ENCODE data around the gene RHBDF1.

RHBDF1 gene

DNA sequence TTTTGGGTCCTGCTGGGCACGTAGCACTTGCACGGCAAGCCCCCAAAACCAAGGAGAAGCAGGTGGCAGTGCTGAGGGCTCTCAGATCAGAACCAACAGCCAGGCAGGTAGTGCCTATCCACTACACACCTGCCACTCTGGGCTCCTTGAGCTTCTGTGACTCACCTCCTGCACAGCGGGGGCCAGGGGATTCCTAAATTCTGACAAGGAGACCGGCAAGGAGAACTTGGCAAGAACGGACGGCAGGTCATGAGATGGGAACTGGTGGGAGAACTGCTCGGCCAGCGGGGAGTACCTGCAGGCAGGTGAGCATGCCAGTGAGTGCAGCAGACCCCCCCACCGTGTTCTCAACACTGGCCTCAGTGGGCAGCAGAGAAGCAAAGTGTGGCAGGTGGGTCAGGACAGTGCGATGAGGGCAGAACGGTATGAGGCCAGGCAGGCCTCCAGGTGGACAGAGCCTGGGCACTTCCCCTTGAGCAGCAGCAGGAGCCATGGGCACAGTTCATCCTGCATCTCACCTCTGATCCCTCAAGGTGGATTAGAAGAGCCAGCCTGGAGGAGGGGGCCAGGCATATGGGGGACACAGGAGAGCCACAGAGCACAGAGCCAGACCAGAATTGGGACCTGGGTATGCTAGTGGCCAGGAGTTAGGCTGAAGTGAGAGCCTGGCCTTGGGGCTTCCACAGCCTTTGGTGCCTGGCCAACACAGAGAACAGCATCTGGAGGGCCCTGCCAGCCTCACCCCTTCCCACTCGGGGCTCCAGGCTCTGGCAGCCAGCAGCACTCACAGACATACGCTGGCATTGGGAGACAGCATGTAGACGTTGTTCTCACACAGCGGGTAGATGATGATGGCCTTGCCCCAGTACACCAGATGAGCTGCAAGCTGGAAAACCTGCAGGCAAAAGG is 20.3 kb upstream of the RHBDF1 start:
- no peak for DNase-seq

DNA sequence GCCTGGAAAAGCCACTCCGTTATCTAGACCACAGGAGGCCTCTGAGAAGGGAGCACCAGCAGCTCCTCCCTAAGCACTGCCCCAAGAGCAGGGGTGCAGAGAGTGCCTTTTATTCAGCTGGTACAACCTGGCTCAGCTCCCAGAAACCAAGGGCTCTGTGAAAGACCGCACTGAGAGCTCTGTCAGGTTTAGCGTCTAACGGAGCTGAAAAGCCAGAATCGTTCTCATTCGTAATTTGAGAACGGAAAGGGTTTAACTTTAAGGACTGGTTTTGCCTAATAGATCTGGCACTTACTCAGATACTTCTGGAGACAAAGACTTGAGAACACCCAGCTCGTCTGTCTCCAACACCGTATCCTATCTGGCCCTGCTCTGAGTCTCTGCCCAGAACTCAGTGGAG is 19.1 kb upstream of the RHBDF1 start:
- no peak for DNase-seq

DNA sequence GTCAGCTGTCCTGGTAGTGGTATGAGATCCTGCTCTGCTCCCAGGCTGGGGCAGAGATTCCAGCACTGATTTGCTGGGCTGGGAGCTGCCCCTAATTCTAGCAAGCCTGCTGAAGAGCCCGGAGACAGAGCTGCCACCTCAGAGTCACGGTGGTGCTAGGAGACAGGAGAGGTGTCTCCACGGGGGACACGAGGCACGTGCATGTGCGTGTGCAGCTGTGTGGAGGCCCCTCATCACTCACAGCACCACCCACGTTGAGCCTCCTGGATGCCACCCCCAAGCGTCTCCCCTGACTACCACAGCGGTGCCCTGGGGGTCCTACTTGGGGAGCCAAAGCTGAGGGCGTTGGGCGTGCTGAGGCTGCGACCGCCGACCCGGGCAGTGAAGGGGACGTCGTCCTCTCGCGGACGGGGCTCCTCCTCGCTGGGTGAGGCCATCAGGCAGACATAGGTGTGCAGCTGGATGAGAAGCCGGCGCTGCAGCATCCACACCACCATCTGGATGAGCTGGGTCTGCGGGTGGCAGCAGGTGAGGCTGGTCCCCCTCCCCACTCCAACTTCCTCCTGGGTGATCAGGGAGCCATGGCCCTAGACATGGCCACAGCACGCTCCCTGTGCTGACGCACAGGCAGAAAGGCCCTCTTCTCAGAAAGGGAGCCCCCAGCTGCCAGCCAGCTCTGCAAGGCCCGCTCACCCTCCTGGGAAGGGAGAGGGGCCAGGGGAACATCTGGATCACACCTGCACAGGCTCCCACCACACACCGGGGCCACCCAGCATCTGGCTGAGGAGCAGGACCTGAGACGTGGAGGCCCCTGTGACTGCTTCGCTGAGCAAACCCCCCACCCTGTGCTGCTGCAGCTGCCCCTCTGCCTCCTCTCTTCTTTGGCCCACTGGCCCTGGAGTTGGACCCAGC is 17.2 kb upstream of the RHBDF1 start:
- no peak for DNase-seq

DNA sequence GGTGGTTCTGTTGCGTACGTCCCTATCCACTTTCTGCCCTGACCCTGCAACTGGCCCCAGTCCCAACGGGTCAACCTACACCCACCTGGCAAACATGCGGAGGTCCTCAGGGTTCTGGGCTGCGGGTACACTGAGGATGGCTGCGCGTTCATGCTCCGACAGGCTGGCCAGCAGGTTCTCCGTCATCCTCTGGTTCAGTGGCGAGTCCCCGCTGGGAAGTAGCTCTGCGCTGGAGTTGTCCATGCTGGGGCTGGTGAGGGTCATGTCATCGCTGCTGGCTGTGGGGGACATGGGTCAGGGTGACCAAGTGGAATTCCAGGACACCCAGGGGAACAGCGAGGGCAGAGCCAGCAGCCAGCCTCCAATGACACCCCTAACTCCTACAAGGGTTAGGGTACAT is 16.2 kb upstream of the RHBDF1 start:
- DNase-seq, result no peak

DNA sequence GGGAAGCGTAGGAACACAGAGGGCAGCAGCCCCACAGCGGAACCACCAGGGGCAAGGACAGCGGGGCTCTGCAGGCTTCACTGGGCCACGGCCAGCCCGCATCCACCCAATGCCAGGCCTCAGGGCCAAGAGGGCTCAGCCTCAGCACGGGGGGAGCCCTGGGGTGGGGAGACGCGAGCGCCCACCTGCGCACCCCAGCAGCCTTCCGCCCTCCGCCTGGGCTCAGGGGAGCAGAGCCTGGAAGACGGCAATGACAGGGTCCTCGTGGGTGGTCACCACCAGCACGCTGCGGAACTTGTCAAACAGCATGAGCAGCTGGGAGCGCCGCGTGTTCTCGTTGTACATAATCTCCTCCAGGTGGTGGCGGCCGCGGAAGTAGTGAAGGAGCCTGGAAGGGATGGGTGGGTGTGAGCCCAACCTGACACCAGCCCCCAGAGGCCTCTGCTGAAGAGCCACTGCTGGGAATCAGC is 14.1 kb upstream of the RHBDF1 start:
- DNase-seq, result no peak

DNA sequence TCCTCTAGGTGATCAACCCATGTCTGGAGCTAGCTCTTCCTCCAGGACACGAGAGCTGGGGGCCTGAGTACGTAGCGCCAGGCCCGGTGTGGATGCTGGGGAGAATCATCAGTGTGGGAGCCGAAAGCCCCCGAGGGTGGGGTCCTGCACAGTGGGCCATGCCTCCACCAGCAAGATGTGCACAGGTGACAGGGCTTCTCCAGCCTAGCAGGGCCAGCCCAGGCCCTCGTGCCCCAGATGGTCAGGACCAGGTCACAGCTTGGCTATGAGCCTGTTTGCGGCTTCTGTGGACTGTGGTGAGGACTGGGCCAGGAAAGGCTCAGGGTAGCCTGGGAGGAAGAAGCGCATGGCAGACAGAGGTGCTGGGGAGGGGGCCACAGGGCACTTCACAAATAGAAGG is 13.4 kb upstream of the RHBDF1 start:
- DNase-seq, result no peak

DNA sequence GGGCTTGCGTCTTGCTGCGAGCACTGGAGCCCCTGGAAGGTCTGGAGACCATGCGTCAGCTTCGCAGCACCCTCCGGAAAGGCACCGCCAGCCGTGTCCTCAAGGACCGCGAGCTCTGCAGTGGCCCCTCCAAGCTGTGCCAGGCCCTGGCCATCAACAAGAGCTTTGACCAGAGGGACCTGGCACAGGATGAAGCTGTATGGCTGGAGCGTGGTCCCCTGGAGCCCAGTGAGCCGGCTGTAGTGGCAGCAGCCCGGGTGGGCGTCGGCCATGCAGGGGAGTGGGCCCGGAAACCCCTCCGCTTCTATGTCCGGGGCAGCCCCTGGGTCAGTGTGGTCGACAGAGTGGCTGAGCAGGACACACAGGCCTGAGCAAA is 13.0 kb upstream of the RHBDF1 start:
- DNase-seq, result no peak

DNA sequence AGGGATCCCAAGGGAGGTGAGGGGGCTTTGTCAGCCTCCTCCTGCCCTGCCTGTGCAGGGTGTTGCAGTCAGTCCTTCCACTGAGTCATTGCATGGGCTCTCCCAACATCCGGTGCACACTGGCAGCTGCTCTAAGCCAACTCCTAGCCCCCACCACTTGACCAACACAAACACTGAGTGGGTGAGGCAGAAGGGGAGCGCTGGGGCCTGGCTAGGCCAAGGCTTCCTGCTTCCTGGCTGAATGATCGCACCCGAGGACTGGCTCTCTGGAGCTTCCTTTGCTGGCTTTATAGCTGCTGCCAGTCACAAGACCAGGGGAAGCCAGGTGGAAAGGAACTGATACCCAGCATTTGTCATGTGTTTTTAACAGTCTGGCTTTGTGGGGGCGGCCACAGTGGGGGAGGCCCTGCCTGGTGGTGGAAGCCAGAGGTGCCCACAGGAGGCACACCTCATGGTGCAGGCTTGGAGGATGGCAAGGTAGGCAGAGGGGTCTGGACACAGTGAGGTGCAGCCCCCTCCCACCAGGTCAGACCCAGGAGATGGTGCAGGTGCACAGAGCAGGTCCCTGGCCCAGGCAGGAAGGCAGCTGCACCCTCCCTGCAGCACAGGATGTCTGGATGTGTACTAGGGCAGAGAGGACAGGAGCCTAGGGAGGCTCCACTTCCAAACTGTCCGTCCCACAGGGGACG is 12.4 kb upstream of the RHBDF1 start:
- DNase-seq, result no peak

DNA sequence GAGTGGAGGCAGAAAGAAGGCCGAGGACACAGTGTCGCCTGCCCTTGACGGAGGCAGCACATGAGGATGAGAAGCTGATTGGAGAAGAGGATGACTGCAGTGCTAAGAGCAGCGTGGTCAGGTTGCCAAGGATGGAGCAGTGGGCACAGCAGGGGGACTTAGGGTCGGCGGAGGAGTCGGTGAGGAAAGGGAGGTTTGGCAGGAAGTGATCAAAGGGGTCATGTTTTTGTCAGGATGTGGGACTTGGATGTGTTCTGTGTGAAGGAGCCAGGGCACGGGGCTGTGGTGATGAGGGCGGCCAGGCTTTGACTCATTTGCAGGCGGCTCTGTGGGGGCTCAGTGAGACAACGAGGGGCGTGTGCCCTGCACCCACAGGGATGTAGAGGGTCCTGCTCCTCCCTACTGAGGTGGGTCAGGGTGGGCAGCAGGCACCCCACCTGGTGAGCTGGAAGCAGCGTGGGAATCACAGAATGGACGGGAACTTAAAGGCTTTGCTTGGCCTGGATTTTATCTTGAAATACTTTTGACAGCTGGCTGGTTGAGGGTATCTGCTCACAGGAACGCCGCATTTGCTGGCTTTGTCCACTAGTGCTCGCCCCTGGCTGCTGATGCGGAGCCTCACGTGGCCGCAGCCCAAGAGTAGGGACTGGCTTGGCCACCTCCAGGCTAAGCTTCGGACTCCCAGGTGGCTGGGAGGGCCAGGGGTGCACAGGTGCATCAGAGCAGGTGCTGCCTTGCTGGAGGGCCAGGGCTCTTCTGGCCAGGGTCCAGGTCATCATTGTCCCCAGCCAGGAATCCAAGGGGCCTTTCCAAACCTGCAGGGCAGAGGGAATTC is 11.6 kb upstream of the RHBDF1 start:
- DNase-seq, result no peak

DNA sequence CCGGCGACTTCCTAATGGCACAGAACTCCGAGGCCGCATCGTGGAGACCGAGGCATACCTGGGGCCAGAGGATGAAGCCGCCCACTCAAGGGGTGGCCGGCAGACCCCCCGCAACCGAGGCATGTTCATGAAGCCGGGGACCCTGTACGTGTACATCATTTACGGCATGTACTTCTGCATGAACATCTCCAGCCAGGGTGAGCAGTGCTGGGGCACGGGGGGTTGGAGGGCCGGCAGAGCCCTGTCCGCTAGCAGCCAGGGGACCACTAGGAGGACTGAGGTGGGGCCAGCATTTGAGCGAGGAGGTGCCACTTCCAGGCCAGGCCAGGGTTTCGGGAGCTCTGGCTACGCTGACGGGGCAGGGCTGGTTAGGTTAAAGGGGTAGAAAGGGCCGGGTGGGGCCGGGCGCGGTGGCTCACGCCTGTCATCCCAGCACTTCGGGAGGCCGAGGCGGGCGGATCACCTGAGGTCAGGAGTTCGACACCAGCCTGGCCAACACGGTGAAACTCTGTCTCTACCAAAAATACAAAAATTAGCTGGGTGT is 10.7 kb upstream of the RHBDF1 start:
- DNase-seq, result no peak

DNA sequence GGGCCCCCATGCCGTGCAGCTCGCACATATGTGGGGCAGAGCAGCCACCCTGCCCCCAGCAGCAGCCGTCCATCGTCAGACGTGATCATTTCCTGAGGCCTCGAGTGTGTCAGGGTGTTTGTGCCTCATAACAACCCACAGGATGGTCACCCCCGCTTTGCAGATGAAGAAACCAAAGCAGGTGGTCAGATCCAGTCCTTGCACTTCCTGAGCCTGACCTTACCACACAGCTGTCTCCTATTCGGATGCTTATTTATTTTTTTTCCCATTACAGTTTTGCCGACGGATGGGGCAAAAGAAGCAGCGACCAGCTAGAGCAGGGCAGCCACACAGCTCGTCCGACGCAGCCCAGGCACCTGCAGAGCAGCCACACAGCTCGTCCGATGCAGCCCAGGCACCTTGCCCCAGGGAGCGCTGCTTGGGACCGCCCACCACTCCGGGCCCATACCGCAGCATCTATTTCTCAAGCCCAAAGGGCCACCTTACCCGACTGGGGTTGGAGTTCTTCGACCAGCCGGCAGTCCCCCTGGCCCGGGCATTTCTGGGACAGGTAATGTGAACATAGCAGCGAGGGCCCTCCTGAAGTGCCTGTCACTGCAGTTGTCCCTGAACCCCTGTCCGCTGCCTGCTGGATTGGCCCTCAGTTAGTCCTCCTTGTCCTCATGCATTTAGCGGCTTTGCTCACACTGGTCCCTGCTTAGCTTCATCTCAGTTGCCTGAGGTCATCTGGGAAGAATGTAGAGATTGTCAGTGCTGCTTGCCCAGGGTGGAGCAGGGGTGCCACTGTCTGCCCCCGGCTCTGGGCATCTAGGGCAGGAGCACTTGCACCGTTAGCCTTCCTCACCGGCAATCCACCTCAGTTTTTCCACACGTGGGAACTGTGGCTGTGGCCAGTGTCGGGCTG is 7.0 kb upstream of the RHBDF1 start:
- DNase-seq, result no peak

DNA sequence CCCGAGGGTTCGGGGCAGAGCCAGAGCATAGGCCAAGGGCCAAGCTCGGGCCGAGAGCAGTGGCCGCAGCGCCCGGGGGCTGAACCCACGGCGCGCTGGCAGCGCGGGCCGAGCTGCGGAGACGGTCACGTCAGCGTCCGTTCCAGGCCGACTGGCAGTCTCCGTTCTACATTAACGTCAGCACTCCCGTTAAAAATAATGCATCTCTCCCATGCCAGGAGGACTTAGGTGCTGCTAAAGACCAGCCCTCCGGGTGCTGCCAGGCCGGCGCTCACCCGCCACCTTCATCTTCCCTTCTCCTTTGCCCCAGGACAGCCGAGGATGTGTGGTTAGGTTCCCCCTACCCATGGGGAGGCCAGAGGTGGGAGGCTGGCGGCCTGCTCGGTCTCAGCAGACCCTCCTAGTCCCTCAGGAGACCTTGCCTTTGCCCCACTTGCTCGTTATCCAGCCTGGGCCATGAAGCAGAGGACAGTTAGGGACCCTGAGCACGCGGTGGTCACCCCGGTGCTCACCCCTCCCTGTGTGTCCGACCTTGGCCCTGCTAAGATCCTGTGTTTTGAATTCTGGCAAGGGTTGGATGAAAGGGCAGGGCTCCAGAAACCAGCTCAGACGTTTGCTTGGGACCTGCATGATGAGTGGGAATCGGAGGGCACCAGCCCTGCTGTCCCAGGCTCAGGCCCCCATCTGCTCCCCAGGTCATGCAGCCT is 6.2 kb upstream of the RHBDF1 start:
- DNase-seq, result peak; percentile 62

DNA sequence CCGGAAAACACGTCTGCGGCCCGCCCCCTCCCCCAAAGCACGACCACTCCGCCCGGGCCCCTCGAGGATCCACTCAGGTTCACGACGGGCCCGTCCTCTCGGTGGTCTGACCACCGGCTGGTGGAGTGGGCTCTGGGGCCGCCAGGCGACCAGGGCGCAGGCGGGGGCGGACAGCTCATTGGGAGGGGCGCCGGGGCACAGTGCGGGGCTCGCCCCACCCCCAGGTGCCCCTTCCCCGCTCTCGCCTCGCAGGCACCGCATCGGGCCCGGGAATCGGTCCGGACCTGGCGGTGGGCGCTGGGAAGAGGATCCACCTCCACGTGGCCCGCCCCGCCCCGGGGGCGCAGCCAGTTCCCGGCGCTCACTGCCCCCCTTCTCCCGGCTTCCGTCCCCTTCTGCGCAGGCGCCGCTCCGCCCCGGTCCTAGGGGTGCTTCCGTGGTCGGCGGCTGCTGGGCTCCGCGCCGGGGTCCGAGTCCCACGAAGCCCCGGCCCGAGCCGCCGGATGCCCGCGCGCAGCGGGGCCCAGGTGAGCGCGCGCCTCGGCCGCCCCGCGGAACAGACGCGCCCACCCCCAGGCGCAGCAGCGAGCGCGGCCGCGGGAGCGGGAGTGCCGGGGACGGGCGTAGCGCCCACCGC is 5.5 kb upstream of the RHBDF1 start, which contains the start of gene MPG:
Gene MPG, plus strand, starts transcription at position 419 of the 637 bp plus-strand sequence. Its CDS starts 85 bp downstream, at position 504.
- DNase-seq, result peak; percentile 91

DNA sequence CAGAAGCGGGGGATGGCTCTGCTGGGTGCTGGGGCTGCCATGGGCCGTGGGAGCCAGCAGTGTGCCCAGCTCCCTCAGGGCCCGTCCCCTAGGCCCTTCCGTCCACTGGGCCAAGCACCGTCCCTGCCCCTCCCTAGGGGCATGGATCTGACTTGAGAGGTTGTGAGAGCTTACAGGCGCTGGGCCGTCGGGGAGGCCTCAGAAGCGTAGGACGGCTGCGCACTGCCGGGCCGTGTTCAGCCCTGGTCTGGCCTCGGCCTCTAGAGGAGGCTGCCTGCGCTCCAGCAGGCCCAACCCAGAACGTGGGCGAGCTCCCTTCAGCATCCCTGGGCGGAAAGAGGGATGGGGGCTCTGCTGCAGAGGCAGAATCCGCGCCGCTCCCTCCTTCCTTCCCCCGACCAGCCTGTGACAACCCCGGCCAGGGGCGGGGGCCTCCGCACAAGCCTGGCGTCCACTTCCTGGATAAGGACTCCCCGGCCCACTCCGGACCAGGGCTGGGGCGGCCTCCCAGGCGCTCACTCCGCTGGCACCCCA is 4.9 kb upstream of the RHBDF1 start:
- peak; percentile 73 for DNase-seq

DNA sequence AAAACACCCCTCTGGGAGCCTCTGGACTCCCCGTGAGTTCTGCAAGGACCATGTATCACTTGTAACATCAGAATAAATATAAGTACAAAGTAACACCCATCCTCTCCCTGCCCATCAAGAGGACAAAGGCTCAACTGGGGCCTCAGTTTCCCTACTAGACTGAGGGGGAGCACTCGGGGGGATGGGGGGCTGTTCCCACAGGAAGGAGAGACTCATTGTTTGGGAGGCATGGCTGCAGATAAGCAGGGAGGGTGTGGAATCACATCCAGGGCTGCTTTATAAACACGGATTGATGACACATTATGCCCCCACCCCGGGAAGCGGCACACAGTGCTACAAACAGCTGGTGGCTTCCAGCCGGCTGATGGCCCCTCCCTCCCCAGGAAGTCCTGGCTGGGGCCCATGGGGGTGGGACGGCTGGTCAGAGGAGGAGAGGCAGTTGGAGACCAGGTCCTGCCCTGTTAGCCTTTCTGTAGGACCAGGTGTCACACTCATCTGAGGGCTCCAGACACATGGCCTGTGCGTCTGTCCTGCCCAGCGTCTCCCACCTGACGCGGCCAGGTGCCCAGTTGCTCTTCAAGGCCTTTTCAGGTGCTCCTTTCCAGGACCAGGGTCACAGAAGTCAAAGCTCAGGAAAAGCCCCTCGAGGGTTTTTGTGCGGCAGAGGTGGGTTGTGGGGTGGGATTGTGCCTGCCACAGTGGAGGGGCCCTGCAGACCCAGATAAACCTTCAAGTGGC is 4.3 kb upstream of the RHBDF1 start:
- DNase-seq, result no peak

DNA sequence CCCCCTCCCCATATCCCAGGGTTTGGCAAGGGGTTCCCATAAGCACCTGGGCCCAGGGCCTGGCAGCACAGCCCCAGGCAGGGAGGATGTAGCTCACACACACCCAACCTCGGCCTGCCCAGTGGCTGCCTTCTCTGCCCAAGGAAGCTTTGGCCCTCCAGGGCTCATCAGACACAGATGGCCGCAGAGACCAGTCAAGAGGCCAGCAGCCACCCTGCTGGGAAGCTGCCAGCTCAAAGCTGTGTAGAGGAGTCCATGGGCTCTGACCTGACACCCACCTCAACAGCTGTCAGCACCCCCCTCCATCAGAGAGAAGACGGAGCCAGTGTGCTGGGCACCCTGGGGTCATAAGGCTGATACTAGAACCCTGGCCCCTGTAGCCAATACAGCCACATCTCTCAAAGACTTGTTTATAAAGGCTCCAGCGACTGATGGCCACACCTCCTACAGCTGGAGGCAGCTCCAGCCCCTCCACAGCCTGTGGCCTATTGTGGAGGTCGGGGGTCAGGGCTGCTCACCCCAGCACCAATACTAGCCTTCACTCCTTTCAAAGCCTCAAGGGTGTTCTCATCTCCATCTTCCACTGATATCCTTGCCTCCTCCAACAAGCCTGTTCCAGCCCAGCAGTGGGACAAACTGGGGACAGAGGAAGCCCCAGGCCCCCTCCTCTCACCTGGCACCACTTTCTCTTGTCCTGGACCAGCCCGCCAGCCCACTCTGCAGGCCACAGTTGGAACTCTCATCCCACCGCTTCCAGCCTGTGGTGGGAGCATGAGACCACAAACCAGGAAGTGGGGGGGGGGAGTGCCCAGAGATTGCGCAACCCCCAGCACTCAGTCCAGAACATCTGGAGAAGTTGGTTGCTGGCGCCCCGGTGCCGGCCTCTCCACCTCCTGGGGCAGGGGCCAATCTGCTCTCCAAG is 3.4 kb upstream of the RHBDF1 start:
- DNase-seq, result peak; percentile 50

DNA sequence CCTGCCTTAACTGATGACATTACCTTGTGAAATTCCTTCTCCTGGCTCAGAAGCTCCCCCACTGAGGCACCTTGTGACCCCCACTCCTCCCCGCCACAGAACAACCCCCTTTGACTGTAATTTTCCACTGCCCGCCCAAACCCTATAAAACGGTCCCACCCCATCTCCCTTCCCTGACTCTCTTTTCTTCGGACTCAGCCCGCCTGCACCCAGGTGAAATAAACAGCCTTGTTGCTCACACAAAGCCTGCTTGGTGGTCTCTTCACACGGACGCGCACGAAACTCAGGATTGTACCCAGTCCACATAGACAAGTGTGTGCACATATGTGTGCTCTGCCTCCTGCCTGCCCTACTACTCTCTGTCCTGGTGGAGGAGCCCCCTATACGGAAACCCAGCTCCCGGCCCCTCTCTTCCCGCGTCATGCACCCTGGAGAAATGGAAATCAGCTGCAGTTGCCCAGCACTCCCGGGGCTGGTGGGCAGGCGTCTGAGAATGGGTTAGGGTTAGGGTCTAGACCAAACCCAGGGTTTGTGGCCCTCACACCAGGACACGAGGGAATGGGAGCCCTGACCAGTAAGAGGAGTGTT is 2.4 kb upstream of the RHBDF1 start:
- DNase-seq, result no peak
